Prostate gland (tissue), 2 donors: ENCODE results near the gene MT1HL1. TPM values are rescaled to one million over a fixed set of nuclear protein-coding genes. Genes with fewer than 3 reads are reported as not detected.
"Not testable (repeated sequence)": the region's sequence is repeated elsewhere in the genome, so short reads cannot be mapped to it uniquely, and the experiment has no call there.

ENCODE experiments used
- DNase-seq: peaks from one replicate; pipeline ENCODE4 v3.0.0-alpha.2; 2019; ENCODE audit warnings: low spot score
- H3K27ac ChIP-seq, 2 donors: fragments of 200-600 bp; sonication (generic); 2 replicates each; pipeline ENCODE4 v1.5.1; 2017 to 2019
- H3K27me3 ChIP-seq: fragments of 200-600 bp; sonication (generic); replicated peaks from 2 replicates; pipeline ENCODE4 v1.5.1; 2019; ENCODE audit not compliant: insufficient read depth
- H3K36me3 ChIP-seq, 2 donors: fragments of 200-600 bp; sonication (generic); 1 replicate in 1 of 2; 2 replicates in 1 of 2; pipeline versions ENCODE4 v1.5.1 to v1.8.1; 2017 to 2019
- H3K4me1 ChIP-seq: fragments of 200-600 bp; sonication (generic); replicated peaks from 2 replicates; pipeline ENCODE4 v1.5.1; 2019
- H3K4me3 ChIP-seq, 2 donors: fragments of 200-600 bp; sonication (generic); 2 replicates each; pipeline ENCODE4 v1.5.1; 2017 to 2019
- H3K9me3 ChIP-seq: fragments of 200-600 bp; sonication (generic); 2 replicates; pipeline ENCODE4 v1.5.1; 2017
- CTCF ChIP-seq, 4 experiments: fragments of 200-600 bp in 2 of 4; fragments of 450-650 bp in 2 of 4; sonication (generic) in 2 of 4; IDR thresholded peaks; 1 replicate in 3 of 4; 2 replicates in 1 of 4; pipeline ENCODE4 v1.5.1; 2016 to 2019; ENCODE audit warnings: antibody characterized with exemption in 4 of 4, mild to moderate bottlenecking in 2 of 4, moderate library complexity in 2 of 4
- POLR2A ChIP-seq: fragments of 450-650 bp; IDR thresholded peaks from one replicate; pipeline ENCODE4 v1.6.1; 2016; ENCODE audit warnings: antibody characterized with exemption, mild to moderate bottlenecking
- POLR2AphosphoS5 ChIP-seq: sonication (generic); formaldehyde crosslinking; IDR thresholded peaks from one replicate; pipeline ENCODE4 v1.6.1; 2017; ENCODE audit warnings: antibody characterized with exemption
- WGBS: methylation state at CpG from one replicate; pipeline ENCODE4 v1.1.5; 2018; 5-methylcytosine and 5-hydroxymethylcytosine counted together
- intact Hi-C: fragments of 100-400 bp; cut with DNase I; formaldehyde crosslinking; loops from one replicate; pipeline ENCODE4 v1.14.2; 2022
- total RNA-seq, 2 donors: library from RNA; depleted of rRNA; stranded (reverse); fragments of >200 nt; gene quantifications; one replicate each; pipeline ENCODE4 v1.1.0, GENCODE V29; 2016

Gene MT1HL1
- total RNA-seq, 2 donors from 2014 or later = not detected

DNA sequence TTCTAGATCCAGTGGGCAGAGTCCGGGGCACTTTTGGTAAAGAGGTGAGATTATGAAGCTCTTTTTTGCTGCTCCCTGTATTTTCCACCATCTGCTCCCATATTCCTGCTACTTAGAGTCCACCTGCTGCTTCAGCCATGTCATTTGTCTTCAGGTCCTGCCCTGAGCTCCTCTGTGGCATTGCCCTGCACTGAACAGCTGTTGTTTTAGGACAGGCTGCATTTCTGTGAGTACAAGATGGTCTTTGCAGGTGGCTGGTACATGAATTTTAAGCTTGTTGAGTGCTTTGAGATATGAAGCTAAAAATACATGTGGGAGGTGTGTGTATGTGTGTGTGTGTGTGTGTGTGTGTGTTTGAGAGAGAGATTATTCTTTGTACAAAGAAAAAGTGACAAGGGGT, 21.9 kb downstream of the MT1HL1 start:
- TF ChIP-seq POLR2AphosphoS5 (no peak), CTCF (IDR thresholded peaks at IDR 0.05) (no peak), POLR2A (no peak)
- H3K27ac ChIP-seq = no peak overlapping the region
- 85% methylated on average over 1 of the region's 1 CpG for WGBS

GRCh38 chr1:236981431-236981830, 22.8 kb downstream of the MT1HL1 start:
- H3K4me3 ChIP-seq, H3K9me3 ChIP-seq, H3K36me3 ChIP-seq, intact Hi-C loops, H3K27me3 ChIP-seq, DNase-seq, H3K27ac ChIP-seq, H3K4me1 ChIP-seq: not testable (repeated sequence)
- WGBS = 95% methylated on average over 20 of the region's 20 CpGs

More for the DNA sequence above, 21.9 kb downstream of the MT1HL1 start:
- Histone ChIP-seq H3K4me3 (no peak overlapping the region), H3K4me1 (no peaks in the 10 kb centered on the region), H3K36me3 (no peaks in the 10 kb centered on the region), H3K27me3 (no peaks in the 10 kb centered on the region), H3K9me3 (no peaks in the 10 kb centered on the region)
- intact Hi-C loops = no loop called here
- no peak for DNase-seq

DNA sequence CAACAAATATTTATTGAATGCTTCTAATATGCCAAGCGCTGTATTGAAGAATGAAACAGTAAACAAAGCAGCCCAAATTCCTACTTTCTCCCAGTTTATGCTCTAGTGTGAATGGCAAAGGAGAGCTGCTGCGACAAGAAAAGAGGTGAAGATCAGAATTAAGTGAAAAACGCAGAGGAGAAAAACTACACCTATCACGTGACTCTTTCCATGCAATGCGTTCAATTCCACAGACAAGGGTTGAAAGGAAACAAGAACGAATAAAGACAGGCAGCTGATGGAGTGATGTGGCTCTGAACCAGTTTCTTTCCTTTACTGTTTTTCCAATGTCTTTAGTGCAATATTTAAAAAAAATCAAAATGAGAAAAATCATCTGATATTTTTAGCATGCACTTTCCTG, 23.6 kb downstream of the MT1HL1 start:
- Histone ChIP-seq H3K4me3 (no peak overlapping the region), H3K27ac (no peak overlapping the region), H3K4me1 (no peaks in the 10 kb centered on the region), H3K36me3 (no peaks in the 10 kb centered on the region), H3K9me3 (no peaks in the 10 kb centered on the region), H3K27me3 (no peaks in the 10 kb centered on the region)
- WGBS = 92% methylated on average over 6 of the region's 6 CpGs
- TF ChIP-seq POLR2A (no peak), POLR2AphosphoS5 (no peak), CTCF (IDR thresholded peaks at IDR 0.05) (no peak)
- intact Hi-C loops = no loop called here
- DNase-seq = no peak

- Histone ChIP-seq H3K4me3 (no peak overlapping the region), H3K4me1 (no peaks in the 10 kb centered on the region), H3K27me3 (no peaks in the 10 kb centered on the region), H3K9me3 (no peaks in the 10 kb centered on the region), H3K36me3 (no peaks in the 10 kb centered on the region), H3K27ac (no peak overlapping the region)
- TF ChIP-seq POLR2A (no peak), POLR2AphosphoS5 (no peak), CTCF (IDR thresholded peaks at IDR 0.05) (no peak)
- intact Hi-C loops = no loop called here
- 94% methylated on average over 13 of the region's 13 CpGs for WGBS
- DNase-seq = no peak
Measured at GRCh38 chr1:236979149-236979900, 24.9 kb downstream of the MT1HL1 start.

DNA sequence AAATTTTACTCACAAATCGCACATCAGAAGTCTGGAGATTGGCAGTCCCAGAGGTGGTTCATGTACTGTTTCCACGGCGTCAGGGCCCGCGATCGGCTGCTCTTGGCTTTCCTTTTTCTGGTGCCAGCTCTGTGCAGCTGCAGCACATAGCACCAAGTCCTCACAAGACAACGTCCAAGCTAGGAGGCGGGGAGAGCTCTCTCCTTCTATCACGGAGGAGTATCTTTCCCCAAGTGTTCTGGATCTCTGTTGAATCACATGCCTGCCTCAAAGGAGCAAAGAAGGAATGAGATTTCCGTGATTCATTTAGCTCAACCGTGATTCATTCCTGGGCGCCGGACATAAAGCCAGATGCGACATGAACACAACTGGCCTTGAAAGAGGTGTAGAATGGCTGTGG, 25.5 kb downstream of the MT1HL1 start:
- H3K27me3 ChIP-seq = no peaks in the 10 kb centered on the region
- no peak for DNase-seq
- WGBS = 90% methylated on average over 14 of the region's 14 CpGs
- no peaks in the 10 kb centered on the region for H3K36me3 ChIP-seq
- H3K27ac ChIP-seq = no peak overlapping the region
- H3K4me1 ChIP-seq = no peaks in the 10 kb centered on the region
- intact Hi-C loops = no loop called here
- no peak for TF ChIP-seq POLR2AphosphoS5
- TF ChIP-seq CTCF (IDR thresholded peaks at IDR 0.05) = no peak
- TF ChIP-seq POLR2A = no peak
- H3K9me3 ChIP-seq = no peaks in the 10 kb centered on the region
- no peak overlapping the region for H3K4me3 ChIP-seq
